ENCODE results near the gene ITPR2.
"Not testable (repeated sequence)": the region's sequence is repeated elsewhere in the genome, so short reads cannot be mapped to it uniquely, and the experiment has no call there.

ITPR2 gene

DNA sequence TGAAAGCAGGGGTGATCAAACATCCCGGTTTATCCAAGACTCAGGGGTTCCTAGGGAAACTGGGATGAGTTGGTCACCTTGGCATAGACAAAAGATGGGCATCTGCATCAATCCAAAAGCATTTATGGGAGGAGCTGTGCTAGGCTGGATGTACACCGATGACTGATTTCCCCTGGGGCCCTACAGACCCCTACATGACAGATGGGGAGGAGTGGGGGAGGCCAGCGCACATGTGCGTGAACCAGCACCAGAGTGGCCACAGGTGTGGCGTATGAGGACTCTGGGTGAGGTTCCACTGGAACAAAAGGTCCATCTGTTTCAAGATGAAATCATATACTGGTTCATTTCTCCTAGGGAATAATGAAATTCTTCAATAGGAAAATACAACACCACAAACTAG lies 210.4 kb downstream of the ITPR2 start:
- DNase-seq (ENCODE audit: low spot score), result no peak

DNA sequence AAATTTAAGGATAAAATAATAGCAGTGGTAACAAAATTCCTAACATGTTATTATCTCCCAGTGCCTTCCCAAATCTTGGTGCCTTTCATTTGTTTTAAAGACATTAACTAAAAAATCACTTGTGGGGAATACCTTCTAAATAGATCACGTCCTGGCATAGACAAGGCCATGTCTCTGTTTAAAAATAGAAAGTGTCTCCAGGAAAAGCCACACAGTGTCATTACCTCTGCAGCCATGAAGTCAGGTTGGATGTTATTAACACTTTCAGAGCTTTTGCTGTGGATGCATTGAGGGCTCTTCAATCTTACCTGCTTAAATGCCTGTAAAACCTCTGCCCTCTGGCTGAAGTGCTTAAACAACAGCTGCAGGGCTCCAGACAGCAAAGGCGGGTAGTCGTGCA lies 211.1 kb downstream of the ITPR2 start:
- DNase-seq (ENCODE audit: low spot score), result no peak

DNA sequence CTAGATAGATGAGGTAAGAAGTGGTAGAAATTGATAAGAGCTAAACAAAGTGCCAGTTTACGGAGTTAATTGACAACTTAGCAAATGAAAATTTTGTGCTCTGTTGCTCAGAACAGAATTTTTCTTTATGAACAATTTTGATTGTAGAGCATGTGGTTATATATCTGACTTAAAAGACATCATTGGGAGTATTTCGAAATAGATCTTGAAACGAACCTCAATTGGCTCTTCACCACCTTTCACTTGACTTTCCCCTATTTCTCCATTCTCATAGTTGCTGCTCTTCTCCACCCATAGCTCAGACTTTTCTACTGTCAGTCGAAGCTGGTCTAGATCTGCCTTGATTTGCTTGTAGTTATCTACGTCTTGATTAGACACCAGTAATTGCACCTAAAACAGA lies 212.1 kb downstream of the ITPR2 start:
- no peak for DNase-seq (ENCODE audit: low spot score)

DNA sequence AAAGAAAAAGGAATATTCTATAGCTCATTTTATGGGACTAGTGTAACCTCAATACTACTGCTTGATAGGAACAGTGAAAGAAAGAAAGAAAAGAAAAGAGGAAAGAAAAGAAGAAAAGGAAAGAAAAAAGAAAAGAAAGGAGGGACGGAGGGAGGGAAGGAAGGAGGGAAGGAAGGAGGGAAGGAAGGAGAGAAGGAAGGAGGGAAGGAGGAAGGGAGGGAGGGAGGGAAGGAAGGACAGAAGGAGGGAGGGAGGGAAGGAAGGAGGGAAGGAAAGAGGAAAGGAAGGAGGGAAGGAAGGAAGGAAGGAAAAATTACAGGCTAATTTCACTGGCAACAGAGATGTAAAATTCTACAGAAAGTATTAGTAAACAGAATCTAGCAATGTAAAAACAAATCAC lies 215.5 kb downstream of the ITPR2 start:
- no peak for DNase-seq (ENCODE audit: low spot score)

DNA sequence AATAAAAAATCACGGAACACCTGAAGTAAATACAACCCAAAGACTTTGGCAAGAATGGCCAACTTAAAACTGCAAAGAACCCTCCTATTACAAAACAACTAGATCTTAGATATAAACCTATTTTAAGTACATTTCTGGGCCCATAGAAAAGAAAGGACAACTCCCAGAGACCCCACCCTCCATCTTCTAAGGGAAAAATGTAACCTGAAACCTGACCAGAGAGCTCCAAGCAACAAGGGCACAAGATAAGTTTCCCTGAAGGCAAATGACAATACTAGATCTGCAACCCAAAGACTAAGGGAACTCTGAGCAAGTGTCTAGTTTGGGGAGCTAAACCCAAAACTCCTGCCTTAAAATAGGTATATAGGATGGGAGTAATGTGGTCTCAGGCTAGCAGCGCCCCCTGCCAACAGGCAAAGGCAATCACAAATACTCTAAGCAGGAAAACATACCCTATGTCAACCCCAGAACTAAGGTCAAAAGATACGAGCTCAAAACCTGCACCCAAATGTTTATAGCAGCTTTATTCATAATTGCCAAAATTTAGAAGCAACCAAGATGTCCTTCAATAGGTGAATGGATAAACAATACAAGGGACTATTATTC lies 218.9 kb downstream of the ITPR2 start:
- peak; percentile 21 for DNase-seq (ENCODE audit: low spot score)

DNA sequence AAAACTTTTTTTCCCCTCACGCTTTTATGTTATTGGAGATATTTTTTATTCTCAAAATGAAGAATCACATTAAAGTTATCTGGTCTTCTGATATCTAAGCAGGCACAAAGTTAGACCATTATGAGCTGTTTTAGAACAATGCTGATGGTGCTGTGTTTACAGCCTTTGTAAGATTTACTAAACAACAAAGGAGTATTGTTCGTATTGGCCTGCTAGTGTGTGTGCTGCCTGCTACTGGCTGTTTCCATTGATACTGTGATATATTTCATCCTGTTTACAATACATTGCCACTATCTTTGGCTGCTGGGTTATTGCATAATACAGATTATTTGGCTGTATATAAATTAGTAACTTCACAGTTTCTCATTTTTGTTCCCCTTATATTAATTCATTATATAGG lies 220.8 kb downstream of the ITPR2 start:
- no peak for DNase-seq (ENCODE audit: low spot score)

DNA sequence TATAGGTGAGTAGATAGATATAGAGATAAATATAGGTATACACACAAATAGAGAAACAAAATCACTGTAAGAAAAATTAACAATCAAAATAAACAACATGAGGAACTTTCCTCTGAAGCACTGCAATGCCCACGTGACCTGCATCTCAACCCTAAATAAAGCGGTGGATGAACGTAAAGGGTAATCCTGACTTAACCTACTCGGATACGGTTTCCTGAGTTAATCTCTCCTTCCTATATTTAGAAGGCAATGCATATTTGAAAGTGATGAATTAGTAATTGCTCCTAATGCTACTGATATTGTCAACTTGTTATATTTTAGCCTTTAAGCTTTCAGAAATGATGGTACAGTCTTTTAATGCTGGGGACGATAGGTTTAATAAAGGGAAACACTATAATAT lies 221.4 kb downstream of the ITPR2 start:
- no peak for DNase-seq (ENCODE audit: low spot score)

DNA sequence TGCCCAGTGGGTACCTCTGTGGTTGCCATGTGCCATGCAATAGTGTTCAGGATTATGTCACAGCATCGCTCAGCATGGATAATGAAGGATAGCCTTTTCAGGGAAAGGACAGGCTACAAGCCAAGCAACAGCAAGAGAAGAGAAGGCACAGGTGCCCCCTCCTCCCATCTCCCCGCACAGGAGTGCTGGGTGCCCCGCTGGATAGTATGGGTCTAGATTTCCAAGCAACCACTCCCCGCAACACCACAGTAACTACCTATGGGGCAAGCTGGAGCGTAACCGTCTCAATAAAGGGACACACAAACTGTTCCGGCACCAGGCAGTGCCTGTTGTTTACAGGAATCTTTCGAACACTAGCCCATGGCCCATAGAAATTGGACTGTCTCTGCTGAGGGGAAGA lies 222.2 kb downstream of the ITPR2 start:
- DNase-seq (ENCODE audit: low spot score), result no peak

DNA sequence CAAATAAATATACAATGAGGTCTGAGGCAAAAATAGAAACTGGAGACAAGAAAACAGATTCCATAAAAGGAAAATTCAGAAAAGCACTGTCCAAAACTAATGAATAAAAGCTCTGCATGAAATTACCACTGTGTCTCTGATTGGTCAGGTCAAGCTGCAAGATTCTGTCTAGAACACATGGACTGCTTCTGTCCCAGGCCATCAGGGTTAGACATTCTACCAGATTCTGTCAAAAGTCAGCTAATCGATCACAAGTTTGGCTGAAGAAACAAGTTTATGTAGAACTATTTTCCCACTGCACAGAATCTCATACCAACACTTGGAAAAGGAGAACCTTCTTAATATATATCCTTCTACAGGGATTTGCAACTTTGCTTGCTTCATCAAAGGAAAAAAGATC lies 223.0 kb downstream of the ITPR2 start:
- no peak for DNase-seq (ENCODE audit: low spot score)

DNA sequence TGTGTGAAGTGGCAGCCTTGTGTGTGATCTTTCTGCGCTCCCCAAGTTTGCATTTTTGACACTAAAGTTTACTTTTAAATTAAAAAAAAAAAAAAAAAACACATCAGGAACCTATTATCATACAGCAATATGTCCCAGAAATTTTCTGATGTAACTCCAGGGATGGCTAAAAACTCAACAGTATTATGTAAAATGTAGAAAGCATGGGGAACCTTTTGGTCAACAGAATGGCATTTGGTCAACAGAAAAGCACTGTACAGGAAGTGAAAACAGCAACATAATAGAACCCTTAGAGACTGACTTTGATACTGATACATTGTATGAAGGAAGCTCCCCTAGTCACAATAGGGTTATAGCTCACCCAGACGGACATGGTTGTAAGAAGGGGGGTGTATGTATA lies 224.3 kb downstream of the ITPR2 start:
- peak; percentile 24 for DNase-seq (ENCODE audit: low spot score)

DNA sequence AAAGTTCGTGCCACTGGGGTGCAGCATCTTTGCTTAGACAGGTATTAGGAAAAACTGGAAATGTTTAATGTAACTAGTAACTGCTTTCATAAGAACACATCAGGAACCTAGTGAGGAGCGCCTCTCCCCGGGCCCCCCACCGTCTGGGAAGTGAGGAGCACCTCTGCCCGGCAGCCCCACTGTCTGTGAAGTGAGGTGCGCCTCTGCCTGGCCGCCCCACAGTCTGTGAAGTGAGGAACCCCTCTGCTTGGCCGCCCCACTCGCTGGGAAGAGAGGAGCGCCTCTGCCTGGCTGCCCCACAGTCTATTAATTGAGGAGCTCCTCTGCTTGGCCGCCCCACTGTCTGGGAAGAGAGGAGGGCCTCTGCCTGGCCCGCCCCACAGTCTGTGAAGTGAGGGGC lies 224.7 kb downstream of the ITPR2 start:
- no peak for DNase-seq (ENCODE audit: low spot score)

DNA sequence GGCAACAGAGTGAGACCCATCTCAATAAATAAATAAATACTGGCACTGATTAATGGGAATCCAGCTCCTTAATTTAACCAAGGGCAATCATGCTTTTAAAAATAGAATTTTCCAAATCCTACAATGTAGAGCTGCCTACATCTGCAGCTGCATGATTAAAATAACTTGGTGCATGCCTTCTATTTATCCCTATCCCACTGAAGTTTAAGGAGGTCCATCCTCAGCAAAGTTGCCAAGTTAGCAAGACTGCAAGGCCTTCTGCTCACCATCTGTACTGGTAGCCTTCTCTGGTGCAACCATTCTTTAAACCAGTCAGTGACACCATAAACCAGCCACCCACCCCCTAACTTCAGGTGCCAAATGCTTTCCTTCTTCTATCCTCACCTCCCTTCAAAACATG lies 226.1 kb downstream of the ITPR2 start:
- no peak for DNase-seq (ENCODE audit: low spot score)

DNA sequence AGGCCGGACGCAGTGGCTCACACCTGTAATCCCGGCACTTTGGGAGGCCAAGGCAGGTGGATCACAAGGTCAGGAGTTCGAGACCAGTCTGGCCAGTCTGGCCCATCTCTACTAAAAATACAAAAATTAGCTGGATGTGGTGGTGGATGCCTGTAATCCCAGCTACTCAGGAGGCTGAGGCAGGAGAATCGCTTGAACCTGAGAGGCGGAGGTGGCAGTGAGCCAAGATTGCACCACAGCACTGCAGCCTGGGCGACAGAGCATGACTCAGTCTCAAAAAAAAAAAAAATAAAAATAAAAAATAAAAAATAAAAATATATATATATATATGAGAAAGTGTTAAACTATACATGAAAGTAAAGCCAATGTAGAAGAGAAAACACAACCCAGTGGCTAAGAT lies 228.2 kb downstream of the ITPR2 start:
- not testable (repeated sequence) for DNase-seq (ENCODE audit: low spot score)

DNA sequence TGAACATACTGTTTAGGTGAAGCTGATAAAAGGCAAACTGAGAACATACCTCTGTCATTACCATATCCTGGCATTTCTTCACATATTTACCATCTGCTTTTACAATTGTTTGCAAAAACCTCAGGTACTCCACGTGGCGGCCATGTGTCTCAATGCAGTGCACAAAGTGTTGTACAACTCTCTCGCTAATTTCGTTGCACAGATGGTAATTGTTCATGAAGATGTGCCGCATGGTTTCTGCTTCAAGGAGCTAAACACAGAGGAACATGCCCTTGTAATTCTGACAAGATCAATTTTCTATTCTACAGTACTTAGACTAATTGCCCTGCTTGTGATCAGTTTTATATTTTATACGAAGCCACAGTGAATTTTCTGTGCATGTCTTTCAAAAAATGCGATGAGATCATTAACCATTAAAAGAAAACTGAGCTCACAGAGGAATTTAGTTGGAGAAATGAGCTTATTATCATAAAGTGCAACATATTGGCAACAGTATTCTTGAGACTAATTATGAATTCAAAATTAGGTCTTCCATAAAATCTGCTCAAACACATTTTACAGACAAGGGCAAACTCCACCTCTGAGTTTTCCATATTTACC lies 233.8 kb downstream of the ITPR2 start:
- DNase-seq (ENCODE audit: low spot score), result no peak

DNA sequence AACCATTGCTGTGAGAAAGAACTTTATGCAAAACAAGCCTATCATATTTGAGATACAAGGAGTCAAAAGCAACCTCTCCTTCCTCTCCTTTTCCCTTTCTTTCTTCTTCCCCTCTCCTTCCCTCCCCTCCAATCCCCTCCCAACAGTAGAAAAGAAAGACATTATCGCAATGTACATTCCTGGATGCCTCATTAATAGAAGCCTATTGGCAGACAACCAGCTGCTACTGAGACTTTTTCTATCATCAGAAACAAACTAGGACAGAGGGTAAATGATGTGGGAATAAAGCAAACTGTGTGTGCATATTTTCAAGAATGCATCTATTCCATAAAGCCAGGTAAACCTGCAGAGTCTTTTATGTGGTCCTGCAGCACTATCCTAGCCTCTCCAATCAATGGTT lies 237.2 kb downstream of the ITPR2 start:
- no peak for DNase-seq (ENCODE audit: low spot score)

DNA sequence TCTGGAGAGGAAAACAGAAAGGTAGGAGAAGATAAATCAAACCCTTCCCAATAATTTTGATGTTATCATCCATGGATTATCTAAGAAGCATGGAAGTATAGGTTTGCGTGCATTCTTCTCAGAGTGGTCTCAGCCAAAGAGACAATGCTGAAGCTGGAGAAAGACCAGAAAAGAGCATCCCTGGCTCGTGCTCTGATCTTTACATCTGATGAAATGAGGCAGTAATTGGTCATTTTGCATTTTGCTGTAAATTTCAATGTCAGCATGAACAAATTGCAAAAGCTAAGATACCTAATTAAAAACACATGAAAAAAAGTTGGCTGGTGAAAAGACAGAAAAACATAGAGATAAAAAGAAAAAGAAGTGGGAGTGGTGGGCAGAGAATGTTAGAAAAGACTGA lies 252.4 kb downstream of the ITPR2 start:
- no peak for DNase-seq (ENCODE audit: low spot score)

DNA sequence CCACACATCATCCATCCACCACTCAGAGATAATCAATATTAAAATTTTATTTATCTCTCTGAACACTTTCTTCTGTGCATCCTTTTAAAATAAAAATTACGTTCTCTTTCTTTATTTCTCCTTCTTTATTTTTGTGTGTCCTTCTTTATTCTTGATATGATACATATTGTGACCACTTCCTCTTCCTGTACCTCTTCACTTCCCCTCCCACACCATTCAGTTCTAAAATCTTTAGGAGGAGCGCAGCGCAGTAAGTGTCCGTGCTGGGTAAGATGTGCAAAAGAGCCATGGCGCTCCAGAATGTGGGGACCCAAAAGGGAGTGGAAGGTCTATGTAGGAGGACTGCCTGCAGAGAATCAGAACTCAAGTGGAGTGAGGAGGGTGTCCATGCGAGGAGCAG lies 256.7 kb downstream of the ITPR2 start:
- no peak for DNase-seq (ENCODE audit: low spot score)

DNA sequence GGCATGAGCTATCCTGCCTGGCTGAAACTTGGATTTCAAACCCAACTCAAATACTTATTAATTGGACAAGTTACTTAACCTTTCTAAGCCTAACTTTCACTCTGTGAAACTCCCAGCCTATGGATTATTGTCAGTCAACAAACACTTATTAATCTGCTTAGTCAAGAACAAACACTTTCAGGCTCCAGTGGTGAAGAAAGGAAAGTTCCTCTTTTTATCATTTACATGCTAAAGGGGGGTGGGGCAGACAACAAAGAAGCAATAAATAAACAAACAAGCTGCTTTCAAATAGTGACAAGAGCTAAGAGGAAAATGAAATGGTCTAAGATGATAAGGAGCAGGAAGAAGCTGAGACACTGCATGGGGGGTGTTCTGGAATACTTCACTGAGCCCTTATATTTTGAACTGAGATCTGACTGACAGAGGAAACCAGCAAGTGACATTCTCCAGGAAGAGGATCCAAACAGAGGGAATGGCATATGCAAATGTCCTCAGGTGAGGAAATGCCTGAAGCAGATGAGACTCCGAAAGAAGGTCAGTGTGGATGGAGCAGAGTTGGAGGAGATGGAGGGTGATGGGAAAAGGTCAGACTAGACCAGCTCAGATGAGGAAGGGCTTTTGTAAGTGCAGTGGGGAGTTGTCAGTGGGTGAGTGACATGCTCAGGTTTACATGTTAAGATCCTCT lies 259.6 kb downstream of the ITPR2 start:
- no peak for DNase-seq (ENCODE audit: low spot score)

DNA sequence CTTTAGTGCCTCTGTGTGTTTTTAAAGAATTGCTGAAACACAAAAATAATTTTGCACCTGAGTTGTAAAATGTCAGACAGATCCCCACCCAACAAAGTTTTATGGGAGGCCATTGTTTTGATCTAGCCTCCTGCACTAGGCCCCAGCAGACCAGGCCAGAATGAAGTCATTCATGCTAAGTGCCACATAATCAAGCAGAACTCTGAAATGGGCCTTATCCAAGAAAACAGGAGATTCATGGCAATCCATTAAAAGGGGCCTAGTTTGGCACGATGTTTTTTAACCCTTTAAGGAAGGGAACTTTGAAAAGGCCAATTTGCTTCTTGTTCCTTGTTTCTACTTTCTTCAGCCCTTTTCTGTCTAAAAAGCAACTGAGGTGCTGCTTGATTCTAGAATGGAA lies 260.9 kb downstream of the ITPR2 start:
- no peak for DNase-seq (ENCODE audit: low spot score)

DNA sequence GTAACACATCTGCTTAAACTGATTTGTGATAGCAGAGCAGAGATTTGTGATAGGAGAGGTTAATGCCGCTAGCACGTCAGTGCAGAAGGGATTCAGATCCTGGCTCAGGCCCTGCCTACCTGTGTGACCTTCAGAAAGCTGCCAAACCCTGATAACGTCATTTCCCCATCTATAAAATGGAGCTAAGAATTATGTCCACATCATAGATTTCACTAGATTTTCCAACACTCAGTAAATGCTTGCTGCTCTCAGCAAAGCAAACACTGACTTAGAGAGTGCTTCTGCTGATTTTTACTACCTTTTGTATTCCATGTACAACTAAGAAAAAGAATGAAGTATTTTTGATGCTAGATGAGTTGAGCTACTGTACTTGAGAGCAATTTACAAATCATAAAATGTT lies 261.4 kb downstream of the ITPR2 start:
- no peak for DNase-seq (ENCODE audit: low spot score)

DNA sequence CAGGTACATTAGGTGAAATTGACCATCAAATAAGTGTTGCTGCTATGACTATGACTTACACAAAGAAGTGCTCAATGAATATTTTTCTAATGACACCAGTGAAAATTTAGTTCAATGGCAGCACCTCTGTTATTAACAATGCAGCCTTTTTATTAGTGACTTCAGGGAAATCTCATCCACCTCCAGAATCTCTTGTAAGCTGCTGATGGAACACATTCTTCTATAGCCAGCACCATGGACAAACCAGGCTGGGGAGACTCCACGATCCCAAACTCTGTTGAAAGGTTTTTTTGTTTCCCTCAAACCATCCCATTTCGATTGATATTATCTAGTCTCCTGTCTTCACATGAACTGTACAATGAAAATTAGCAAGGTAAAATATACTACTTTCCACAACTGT lies 265.9 kb downstream of the ITPR2 start:
- DNase-seq (ENCODE audit: low spot score), result peak; percentile 5

DNA sequence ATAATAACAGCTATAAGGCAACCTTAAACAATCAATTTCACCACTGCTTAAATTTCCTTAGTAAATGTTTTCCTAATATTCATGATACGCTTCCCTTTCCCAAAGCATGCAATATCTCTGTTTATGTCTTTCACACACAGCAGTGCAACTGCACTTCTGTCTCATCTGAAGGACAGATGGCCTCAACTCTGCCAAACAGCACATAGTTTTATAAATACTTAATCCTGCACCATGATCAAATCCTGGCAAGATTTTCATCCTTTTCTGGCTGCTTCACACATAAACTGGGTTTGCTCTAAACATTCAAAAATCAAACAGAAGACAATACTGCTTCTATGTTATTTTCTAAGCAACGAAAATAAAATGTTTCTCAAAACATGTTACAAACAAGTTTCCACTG lies 266.3 kb downstream of the ITPR2 start:
- peak; percentile 52 for DNase-seq (ENCODE audit: low spot score)

DNA sequence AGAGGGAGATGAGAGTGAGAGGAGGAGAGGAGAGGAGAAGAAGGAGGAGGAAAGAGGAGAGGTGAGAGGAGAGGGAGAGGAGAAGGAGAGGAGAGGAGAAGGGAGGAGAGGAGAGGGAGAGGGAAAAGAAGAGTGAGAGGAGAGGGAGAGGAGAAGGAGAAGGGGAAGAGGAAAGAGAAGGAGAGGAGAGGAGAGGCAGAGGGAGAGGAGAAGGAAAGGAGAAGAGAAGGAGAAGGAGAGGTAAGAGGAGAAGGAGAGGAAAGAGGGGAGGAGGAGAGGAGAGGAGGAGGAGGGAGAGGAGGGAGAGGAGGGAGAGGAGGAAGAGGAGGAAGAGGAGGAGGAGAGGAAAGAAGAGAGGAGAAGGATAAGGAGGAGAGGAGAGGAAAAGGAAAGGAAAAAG lies 266.8 kb downstream of the ITPR2 start:
- no peak for DNase-seq (ENCODE audit: low spot score)

DNA sequence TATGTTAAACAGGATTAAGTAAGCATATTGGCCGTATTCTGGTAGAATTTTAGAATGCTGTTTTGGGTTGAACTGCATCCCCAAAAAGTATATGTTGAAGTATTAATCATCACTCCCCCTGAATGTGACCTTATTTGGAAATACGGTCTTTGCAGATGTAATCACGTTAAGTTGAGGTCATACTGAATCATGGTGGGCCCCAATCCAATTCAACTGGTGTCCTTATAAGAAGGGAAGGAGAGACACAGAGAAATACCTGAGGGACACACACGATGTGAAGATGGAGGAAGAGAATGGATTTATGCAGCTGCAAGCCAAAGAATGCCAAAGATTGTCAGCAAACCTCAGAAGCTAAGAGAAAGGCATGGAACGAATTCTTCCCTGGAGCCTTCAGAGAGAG lies 268.6 kb downstream of the ITPR2 start:
- no peak for DNase-seq (ENCODE audit: low spot score)

Measured in GM03348 (cell line).